Measurements from ENCODE around the gene CD79B. TPM values are rescaled to one million over a fixed set of nuclear protein-coding genes. Genes with fewer than 3 reads are reported as not detected.

Gene CD79B
- total and polyA plus RNA-seq, 9 of the 15 experiments (the other 6 are each of a cell fraction or from before 2014, with no cell fraction given), result 0.15 to 0.62 (median 0.44) TPM; not detected in 2

- no peak for TF ChIP-seq GTF2B (IDR thresholded peaks at IDR 0.05; ENCODE audit: extremely low read depth, insufficient read length)
- TF ChIP-seq ZBTB1 (CRISPR knock-in tag; IDR thresholded peaks at IDR 0.05; ENCODE audit: borderline replicate concordance, low read depth), result no peak
- no peak for TF ChIP-seq HDAC1 (IDR thresholded peaks at IDR 0.05)
- TF ChIP-seq GTF2E2 (tag; IDR thresholded peaks at IDR 0.05), result no peak
- TF ChIP-seq FOXP4 (CRISPR knock-in tag; IDR thresholded peaks at IDR 0.05; ENCODE audit: borderline replicate concordance), result no peak
- no peak for TF ChIP-seq ZBTB5 (IDR thresholded peaks at IDR 0.05)
- TF ChIP-seq TARDBP (IDR thresholded peaks at IDR 0.05), result no peak
- TF ChIP-seq MCM3 (IDR thresholded peaks at IDR 0.05), result no peak
- TF ChIP-seq MXD1 (CRISPR knock-in tag; IDR thresholded peaks at IDR 0.05; ENCODE audit: borderline replicate concordance, poor library complexity, severe bottlenecking), result no peak
- TF ChIP-seq ZNF717 (CRISPR knock-in tag; IDR thresholded peaks at IDR 0.05), result no peak
- no peak for TF ChIP-seq EHMT2 (IDR thresholded peaks at IDR 0.05)
- TF ChIP-seq PBX2 (CRISPR knock-in tag; IDR thresholded peaks at IDR 0.05; ENCODE audit: low read depth), result no peak
- TF ChIP-seq PBX2 (tag; conservative IDR thresholded peaks at IDR 0.05; ENCODE audit: low read depth), result no peak
- TF ChIP-seq GABPA (tag; conservative IDR thresholded peaks at IDR 0.05; ENCODE audit: low read depth), result no peak
- no peak for TF ChIP-seq ARID2 (IDR thresholded peaks at IDR 0.05)
- no peak for TF ChIP-seq XRCC3 (IDR thresholded peaks at IDR 0.05)
- no peak for TF ChIP-seq SIRT6 (IDR thresholded peaks at IDR 0.05; ENCODE audit: low read depth, low read length)
- no peak for TF ChIP-seq TEAD4 (IDR thresholded peaks at IDR 0.05; ENCODE audit: low read length)
- TF ChIP-seq TEAD4 (CRISPR knock-in tag; IDR thresholded peaks at IDR 0.05; ENCODE audit: borderline replicate concordance), result no peak
Measured at GRCh38 chr17:63961355-63962212, 29.5 kb upstream of the CD79B start (continued).
